GM18505 (cell line): ENCODE measurements around the gene HOXC5.

Experiments
- ATAC-seq: cut with Tn5 transposase; IDR thresholded peaks from one replicate; pipeline ENCODE4 v1.9.1; 2021; ENCODE audit not compliant: unreplicated experiment
- POLR2A ChIP-seq: IDR thresholded peaks from 4 replicates; pipeline ENCODE4 v1.6.1; 2011; ENCODE audit warnings: borderline replicate concordance; ENCODE audit not compliant: insufficient read depth, insufficient read length; ENCODE audit errors: extremely low read depth

HOXC5 gene

GRCh38 chr12:54042970-54043853 lies 10.4 kb downstream of the HOXC5 start:
- TF ChIP-seq POLR2A: no peak
- no peak for ATAC-seq

GRCh38 chr12:54044425-54045103 lies 11.7 kb downstream of the HOXC5 start:
- no peak for TF ChIP-seq POLR2A
- no peak for ATAC-seq

- TF ChIP-seq POLR2A: no peak
- ATAC-seq: no peak
Observed at GRCh38 chr12:54045401-54045800, 12.6 kb downstream of the HOXC5 start.

DNA sequence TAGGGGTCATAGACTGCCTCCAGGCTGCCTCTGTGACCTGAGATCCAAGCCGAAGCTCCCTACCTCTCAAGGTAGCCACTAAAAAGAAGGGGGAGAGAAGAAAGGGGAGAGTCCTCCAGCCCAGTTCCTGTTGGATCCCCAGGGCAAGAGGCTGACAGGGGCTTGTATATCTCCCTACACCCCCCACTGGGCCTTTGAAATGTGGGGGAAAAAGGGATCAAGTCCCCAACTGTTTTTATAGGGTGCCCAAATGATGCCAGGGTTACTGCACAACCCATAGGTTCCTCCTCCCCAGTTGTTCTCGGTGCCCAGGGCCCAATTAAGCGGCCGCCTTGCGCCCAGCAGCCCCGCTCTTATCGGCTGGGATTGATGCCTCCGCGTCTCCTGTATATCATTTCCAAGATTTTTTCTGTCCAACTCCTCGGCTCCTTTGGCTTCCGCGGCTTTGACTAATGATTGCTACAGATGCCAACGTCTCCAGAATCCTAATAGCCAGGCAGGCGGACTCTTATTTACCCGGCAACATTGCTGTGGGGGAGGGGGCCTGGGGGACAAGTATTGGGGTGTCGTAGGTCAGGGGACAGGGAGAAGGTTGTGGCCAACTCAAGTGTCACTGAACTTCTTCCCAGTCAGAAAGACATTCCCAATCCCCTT lies 13.1 kb downstream of the HOXC5 start:
- no peak for TF ChIP-seq POLR2A

GRCh38 chr12:54046809-54047159 lies 13.9 kb downstream of the HOXC5 start:
- no peak for TF ChIP-seq POLR2A
- ATAC-seq: no peak

More for the DNA sequence above, 13.1 kb downstream of the HOXC5 start:
- ATAC-seq: no peak

- no peak for ATAC-seq
Observed at GRCh38 chr12:54047160-54047963, 14.5 kb downstream of the HOXC5 start.

DNA sequence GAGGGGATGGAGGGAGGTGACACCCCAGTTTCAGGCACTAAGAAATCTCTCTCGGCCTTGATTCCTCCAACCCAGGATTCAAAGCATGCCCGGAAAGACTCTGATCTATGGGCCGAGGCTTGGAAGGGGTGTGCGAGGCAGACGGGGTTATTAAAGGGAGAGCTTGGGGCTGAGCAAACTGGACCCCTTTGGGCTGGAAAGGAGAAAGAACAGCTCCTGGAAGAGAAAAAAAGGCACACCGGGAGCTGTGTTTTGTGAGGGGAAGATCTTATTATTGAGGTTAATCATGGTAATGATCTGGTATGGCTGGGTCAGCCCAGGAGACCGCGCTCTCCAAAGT lies 15.1 kb downstream of the HOXC5 start:
- TF ChIP-seq POLR2A: no peak
- ATAC-seq: no peak

More at GRCh38 chr12:54047160-54047963, 14.5 kb downstream of the HOXC5 start:
- no peak for TF ChIP-seq POLR2A

DNA sequence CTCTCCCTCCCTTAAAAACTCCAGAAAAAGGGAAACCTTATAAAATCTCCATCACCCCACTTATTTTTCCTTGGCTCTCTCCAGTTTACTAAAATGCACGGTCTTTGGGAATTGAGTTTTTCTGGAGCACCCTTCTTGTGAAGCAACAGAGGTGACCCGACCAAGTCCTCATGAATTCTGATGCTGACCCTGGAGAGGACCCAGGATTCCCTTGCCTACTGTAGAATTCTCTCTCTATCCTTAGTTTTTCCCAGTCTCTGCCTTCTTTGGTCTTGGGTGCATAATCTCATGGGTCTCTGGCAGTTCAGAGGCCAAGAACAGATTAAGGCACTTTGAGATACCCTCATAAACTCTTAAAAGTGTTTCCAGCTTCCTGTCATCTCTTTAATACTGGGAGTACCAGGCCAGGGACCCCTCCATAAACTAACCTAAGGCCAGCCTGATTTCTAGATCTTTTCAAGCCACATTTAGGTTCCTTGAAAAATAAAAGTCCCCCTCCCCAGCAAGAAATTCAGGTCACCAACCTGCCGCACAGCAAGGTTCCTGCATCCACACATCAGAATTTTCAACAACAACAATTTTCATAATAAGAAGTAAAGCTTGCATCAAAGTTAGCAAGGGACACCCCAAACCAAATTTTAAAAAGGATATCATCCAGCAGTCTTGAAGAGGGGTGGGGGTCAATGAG lies 15.7 kb downstream of the HOXC5 start:
- no peak for TF ChIP-seq POLR2A
- ATAC-seq: no peak

GRCh38 chr12:54049108-54049507 lies 16.3 kb downstream of the HOXC5 start:
- TF ChIP-seq POLR2A: no peak
- ATAC-seq: no peak

DNA sequence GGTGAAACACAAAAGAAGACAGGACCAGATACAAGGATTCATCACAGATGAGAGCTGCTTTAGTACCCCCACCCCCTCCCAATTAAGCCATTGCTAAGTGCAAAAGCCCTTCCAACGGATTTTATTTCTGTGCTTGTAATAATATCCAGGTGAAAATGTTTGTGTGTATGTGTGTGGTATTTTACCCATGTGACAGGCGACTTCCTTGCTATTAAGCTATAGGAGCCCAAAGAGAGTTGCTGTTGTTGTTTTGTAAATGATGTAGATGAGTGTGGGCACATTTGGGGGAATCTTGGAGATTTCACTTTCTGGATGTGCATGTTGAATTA lies 17.6 kb downstream of the HOXC5 start:
- no peak for ATAC-seq
- TF ChIP-seq POLR2A: no peak

GRCh38 chr12:54051026-54051842 lies 18.4 kb downstream of the HOXC5 start:
- no peak for ATAC-seq
- TF ChIP-seq POLR2A: no peak
